ENCODE measurements around the gene PLA2G6.
"Not testable (repeated sequence)": the region's sequence is repeated elsewhere in the genome, so short reads cannot be mapped to it uniquely, and the experiment has no call there.

Gene PLA2G6

GRCh38 chr22:38126928-38127668, 54.5 kb downstream of the PLA2G6 start:
- DNase-seq: no peak

- no peak for DNase-seq
Measured at GRCh38 chr22:38125751-38126201, 55.9 kb downstream of the PLA2G6 start.

GRCh38 chr22:38125038-38125610, 56.5 kb downstream of the PLA2G6 start:
- no peak for DNase-seq

DNA sequence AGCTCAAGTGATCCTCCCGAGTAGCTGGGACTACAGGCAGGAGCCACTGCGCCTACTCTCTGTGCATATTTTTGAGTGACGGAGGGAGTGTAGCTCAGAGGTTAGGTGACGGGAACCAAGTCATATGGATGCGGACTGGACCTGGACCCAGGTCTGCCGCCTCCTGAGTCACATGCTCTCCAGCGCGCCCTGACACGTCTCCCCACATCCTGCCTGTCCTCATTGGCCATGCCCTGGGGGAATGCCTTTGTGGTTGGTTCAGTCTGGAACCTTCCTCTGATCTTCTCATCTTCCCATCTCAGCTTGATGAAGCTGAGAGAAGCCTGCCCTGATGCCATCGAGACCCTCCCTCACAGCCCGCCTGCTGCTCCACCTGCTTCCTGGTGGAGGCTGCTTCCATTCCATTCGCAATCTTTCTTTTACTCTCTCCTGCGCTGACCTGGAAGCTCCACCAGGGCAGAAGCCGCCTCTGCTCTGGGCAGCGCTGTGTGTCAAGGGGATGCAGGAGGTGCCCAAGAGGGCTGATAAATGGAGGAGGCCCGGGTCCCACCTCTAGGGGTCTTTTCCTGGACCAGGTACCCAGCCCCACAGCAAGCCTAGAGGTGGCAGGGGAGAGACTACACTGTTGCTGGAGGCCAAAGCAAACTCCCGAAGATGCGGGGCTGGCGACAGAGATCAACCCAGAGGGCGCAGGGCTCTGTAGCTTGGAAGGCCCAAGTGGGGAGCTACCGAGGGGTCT, 57.2 kb downstream of the PLA2G6 start:
- DNase-seq: no peak

DNA sequence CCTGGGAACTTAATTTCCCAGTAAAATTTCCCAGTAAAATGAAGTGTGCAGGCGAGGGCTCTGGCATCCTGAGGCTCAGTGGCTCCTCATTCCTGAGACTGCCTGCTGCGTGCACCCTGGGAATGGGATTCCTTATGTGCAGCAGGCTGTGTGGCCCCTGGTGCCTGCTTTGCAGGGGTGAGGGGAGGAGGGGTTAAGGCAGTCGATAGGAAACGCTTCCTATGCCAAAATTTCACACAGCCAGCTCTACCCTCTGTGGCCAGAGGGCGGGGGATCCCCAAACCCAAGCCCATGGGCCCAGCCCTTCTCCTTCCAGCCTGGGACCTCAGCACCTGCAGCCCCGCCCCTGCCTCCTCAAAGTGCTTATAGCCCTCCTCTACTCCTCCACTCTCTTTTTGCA, 59.0 kb downstream of the PLA2G6 start:
- no peak for DNase-seq

DNA sequence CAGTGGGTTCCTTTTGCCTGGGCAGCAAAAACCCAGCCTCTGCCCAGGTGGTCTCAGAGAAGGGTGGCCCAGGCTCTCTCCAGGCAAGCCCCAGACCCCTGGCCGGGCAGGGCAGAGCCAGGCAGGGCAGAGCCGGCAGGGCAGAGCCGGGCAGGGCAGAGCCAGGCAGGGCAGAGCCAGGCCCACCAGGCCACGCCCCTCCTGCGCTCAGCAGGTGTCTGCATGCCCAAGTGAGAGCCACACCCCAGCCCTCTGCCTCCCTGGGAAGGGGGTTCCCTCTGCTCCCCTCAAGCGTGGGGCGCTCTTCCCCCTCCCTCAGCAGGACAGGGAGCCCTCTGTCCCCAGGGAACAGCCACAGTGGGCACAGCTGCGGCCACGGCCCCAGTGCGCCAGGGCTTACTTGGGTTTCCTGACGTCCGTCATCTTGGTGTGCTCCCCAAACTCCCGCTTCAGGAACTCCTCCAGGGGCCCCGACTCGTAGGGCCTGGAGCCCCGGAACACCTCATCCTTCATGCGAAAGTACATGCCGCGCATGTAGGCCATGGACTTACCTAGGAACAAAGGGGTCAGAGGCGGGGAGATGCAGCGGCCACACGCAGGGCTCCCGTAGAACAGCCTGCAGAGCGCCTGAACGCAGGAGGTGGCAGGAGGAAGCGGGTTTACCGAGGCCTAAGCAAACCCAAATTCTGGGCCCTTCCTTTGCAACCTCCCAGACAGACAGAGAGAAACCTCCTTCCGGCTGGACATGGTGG, 61.1 kb downstream of the PLA2G6 start:
- no peak for DNase-seq

- DNase-seq: not testable (repeated sequence)
Measured at GRCh38 chr22:38118747-38119146, 62.9 kb downstream of the PLA2G6 start.

DNA sequence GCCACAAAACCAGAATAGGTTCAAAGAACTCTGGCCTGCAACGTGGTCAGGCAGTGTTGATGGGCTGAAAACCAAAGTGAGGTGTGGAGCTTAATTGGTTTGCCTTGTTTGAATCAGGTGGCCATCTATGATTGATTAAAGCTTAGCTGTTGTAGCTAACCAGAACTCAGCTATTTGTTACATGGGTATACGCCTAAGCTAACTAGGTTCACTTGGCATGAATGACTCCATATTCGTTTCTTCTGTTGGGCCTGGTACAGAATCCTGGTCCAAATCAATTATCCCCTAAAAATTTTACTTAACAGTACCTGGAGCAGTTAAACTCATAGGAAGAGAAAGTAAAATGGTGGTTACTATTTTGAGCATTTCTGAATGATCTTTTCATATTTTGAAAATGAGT, 63.4 kb downstream of the PLA2G6 start:
- DNase-seq: no peak

GRCh38 chr22:38117556-38117955, 64.1 kb downstream of the PLA2G6 start:
- not testable (repeated sequence) for DNase-seq

DNA sequence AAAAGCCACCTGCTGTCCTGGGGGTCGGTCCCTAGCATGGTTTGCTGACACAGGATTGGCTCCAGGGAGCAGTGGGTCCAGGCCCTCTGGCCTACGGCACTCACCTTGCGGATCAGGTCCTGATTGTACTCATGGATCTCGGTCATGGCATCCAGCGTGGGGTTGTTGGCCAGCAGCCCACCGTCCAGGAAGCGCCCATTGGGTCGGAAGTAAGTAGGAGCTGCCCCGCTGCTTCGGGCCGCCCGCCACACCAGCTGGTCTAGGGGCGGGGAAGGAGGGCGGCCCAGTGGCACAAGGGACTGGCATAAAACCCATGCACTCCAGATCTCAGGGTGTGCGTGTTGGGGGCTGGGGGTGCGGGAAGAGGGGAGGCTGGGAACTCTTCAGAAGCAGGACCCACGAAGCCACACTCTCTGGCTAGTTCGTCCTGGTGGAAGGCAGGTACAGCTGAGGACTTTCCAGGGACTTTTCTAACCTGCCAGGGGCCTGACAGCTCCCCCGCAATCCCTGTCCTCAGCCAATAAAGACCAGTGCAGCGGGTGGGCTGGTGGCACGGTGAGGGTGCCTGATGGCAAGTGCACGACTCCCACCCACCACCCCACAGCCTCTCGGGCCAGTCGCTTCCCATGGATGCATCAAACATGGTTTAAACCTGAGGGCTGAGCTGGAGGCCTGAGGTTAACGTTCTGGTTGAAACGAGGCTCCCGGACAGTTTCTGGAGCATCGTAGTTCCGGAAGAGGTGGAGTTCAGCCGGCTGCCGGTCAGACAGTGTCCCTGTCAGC, 66.0 kb downstream of the PLA2G6 start:
- no peak for DNase-seq

DNA sequence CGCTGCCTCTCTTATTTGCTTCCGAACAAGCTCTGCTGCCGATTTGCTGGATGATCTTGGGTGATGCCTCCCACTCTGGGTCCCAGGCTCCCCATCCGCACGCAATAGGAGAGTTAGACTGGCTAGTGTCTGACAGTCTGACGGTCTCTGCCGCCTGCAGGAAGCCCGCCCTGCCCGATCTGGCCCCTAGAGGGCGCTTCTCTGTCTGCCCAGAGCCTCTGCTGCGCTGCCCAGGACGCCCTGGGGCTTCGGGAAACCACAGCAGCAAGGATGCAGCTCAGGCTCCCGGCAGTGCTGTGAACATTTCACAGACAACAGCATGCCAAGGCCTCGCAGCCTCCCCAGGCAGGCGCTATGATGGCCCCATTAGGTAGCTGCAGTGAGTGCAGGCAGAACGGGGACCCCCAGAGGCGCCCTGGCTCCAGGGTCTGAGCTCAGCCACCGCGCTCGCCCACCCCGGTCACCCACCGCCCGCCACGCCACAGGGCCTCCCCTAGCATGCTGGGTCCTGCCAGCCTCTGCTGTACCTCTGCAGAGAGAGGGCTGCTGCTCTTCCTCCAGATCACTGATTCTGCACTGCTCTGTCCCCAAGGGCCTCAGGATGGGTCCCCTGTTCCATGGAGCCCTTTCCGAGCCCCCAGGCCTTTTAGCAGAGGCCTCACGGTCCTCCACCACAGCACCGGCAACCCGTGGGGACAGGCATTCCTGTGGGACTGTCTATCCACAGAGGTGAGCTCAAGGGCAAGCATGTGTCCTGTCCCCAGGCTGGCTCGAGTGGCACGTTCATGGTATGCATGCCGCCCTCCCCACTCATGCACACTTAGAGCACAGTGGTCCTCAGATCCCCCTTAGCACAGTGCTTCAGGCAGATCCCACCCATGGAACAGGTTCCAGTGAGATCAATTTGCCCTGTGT, 66.9 kb downstream of the PLA2G6 start:
- DNase-seq: peak; percentile 80

DNA sequence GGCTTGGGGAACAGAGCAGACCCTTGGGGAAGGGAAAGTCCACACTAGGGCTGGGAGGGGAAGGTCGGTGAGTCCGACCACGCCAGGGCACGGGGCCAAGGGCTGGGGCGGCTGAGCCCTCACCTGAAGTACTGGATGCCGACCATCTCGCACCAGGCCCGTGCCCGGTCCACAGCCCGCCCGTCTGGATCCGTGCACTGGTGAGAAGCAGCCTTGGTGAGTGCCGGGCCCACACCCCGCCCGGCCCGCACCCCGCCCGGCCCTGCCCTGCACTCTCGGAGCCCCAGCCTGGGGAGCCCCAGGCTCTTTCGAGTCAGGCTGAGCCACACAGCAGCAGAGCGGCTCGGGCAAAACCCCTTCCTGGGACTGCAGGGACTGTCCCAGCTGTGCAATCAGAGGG, 69.2 kb downstream of the PLA2G6 start:
- no peak for DNase-seq

GRCh38 chr22:38111925-38112355, 69.7 kb downstream of the PLA2G6 start:
- DNase-seq: no peak

GRCh38 chr22:38110863-38111852, 70.5 kb downstream of the PLA2G6 start:
- DNase-seq: no peak

- no peak for DNase-seq
Measured at GRCh38 chr22:38110008-38110862, 71.4 kb downstream of the PLA2G6 start, which contains the start of gene BAIAP2L2. Gene BAIAP2L2 (minus strand): TSS chr22:38110684. CDS start chr22:38110525, 159 bp downstream.

GRCh38 chr22:38109371-38110001, 72.1 kb downstream of the PLA2G6 start:
- DNase-seq: peak; percentile 9

GRCh38 chr22:38108561-38109319, 72.9 kb downstream of the PLA2G6 start:
- no peak for DNase-seq

Data from CD4-positive, alpha-beta T cell treated with Interleukin-6 for 4 hours (primary cell).